Measurements from ENCODE around the gene FILIP1L.

The FILIP1L gene

DNA sequence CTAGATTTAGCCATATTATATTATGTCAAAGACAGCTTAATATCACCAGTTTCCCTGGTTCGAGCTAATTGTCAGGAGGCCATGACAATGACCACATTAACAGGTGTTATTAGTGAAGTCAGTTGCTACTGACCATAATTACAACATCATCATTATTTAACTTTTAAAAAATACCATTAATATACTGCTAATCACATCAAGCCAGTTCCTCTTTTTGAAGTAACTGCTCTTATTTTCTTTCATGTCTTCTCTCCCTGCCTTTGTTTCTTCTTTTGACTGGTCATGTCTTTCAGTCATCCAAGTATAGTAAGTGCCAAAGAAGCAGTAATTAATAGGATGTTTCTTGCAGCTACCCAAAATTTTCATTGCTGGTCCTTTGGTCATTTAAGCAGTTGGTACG lies 235.0 kb downstream of the FILIP1L start:
- Histone ChIP-seq H3K4me3 (replicated peaks; ENCODE audit: low read depth, low read length) (no peak overlapping the region), H3K36me3 (ENCODE audit: control insufficient read depth, insufficient read depth, low read length) (no peaks in the 10 kb centered on the region), H3K27me3 (replicated peaks; ENCODE audit: control insufficient read depth, insufficient read depth, low read length) (no peaks in the 10 kb centered on the region)
- TF ChIP-seq, protein P1, sequence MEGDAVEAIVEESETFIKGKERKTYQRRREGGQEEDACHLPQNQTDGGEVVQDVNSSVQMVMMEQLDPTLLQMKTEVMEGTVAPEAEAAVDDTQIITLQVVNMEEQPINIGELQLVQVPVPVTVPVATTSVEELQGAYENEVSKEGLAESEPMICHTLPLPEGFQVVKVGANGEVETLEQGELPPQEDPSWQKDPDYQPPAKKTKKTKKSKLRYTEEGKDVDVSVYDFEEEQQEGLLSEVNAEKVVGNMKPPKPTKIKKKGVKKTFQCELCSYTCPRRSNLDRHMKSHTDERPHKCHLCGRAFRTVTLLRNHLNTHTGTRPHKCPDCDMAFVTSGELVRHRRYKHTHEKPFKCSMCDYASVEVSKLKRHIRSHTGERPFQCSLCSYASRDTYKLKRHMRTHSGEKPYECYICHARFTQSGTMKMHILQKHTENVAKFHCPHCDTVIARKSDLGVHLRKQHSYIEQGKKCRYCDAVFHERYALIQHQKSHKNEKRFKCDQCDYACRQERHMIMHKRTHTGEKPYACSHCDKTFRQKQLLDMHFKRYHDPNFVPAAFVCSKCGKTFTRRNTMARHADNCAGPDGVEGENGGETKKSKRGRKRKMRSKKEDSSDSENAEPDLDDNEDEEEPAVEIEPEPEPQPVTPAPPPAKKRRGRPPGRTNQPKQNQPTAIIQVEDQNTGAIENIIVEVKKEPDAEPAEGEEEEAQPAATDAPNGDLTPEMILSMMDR (IDR thresholded peaks at IDR 0.05; ENCODE audit: insufficient read depth, low read length, poor library complexity, severe bottlenecking): no peak
- DNase-seq (ENCODE audit: extremely low read depth, insufficient read length): no peak

- TF ChIP-seq, protein P1 (IDR thresholded peaks at IDR 0.05; ENCODE audit: insufficient read depth, low read length, poor library complexity, severe bottlenecking): no peak
- H3K36me3 ChIP-seq (ENCODE audit: control insufficient read depth, insufficient read depth, low read length): no peaks in the 10 kb centered on the region
- H3K4me3 ChIP-seq (replicated peaks; ENCODE audit: low read depth, low read length): no peak overlapping the region
- H3K27me3 ChIP-seq (replicated peaks; ENCODE audit: control insufficient read depth, insufficient read depth, low read length): no peaks in the 10 kb centered on the region
- peak; percentile 52 for DNase-seq (ENCODE audit: extremely low read depth, insufficient read length)
Observed at GRCh38 chr3:99878005-99878404, 236.3 kb downstream of the FILIP1L start.

- no peaks in the 10 kb centered on the region for H3K27me3 ChIP-seq (replicated peaks; ENCODE audit: control insufficient read depth, insufficient read depth, low read length)
- H3K4me3 ChIP-seq (replicated peaks; ENCODE audit: low read depth, low read length): no peak overlapping the region
Observed at GRCh38 chr3:99877031-99877579, 237.2 kb downstream of the FILIP1L start.

DNA sequence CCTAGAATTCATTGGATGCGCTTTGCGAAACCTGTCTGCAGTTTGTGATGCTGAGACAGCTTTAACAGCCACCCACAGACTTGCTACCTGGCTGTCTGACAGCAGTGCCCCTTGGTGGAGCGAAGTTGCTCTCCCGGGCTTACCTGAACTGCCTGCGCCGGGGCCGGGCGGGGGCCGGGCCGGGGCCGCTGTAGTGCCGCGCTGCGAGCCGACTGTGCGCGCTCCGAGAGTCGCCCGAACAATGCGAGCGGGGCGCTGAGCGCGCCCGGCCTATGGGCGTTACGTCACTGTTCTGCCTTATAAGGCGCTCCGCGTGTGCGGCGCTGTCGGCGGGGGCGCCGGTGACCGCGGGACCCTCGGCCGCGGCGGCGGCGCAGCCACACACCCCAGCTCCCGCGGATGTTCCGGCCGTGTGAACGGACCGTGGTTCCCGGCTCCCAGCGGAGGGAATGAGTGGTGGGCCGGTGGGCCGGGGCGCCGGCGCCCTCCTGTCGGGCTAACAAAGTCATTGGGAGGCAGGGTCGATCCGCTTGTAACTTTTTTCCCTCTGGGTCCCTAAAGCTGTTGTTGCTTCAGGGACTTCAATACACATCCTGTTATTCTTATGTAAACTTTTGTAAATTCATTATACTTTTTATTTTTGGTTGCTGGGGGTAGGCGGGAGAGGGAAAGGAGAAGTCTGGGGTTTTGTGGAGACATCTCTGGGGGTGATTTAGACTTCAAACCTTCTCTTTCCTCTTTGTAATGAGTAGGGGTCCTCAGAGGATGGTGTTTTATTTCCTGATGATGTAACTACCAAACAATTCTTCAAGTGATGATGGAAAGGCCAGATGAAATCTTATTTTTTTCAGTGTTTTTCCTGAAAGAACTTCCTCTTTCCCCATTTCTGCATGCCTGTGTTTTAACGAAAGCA lies 238.1 kb downstream of the FILIP1L start:
- TF ChIP-seq, protein P1 (IDR thresholded peaks at IDR 0.05; ENCODE audit: insufficient read depth, low read length, poor library complexity, severe bottlenecking): no peak

More at GRCh38 chr3:99877031-99877579, 237.2 kb downstream of the FILIP1L start:
- TF ChIP-seq, protein P1 (IDR thresholded peaks at IDR 0.05; ENCODE audit: insufficient read depth, low read length, poor library complexity, severe bottlenecking): no peak
- DNase-seq (ENCODE audit: extremely low read depth, insufficient read length): no peak
- H3K36me3 ChIP-seq (ENCODE audit: control insufficient read depth, insufficient read depth, low read length): no peaks in the 10 kb centered on the region

GRCh38 chr3:99875581-99875928 lies 238.7 kb downstream of the FILIP1L start:
- TF ChIP-seq, protein P1 (IDR thresholded peaks at IDR 0.05; ENCODE audit: insufficient read depth, low read length, poor library complexity, severe bottlenecking): no peak
- Histone ChIP-seq H3K4me3 (replicated peaks; ENCODE audit: low read depth, low read length) (peak overlapping the region; percentile 76), H3K36me3 (ENCODE audit: control insufficient read depth, insufficient read depth, low read length) (no peaks in the 10 kb centered on the region), H3K27me3 (replicated peaks; ENCODE audit: control insufficient read depth, insufficient read depth, low read length) (no peaks in the 10 kb centered on the region)
- DNase-seq (ENCODE audit: extremely low read depth, insufficient read length): no peak

More for the DNA sequence above, 238.1 kb downstream of the FILIP1L start:
- H3K27me3 ChIP-seq (replicated peaks; ENCODE audit: control insufficient read depth, insufficient read depth, low read length): no peaks in the 10 kb centered on the region
- DNase-seq (ENCODE audit: extremely low read depth, insufficient read length): peak; percentile 90
- H3K4me3 ChIP-seq (replicated peaks; ENCODE audit: low read depth, low read length): peak overlapping the region; percentile 76
- H3K36me3 ChIP-seq (ENCODE audit: control insufficient read depth, insufficient read depth, low read length): no peaks in the 10 kb centered on the region

Data from GM06990 (cell line).